ENCODE measurements around the gene DIPK1B. TPM values are rescaled to one million over a fixed set of nuclear protein-coding genes. Genes with fewer than 3 reads are reported as not detected.

DIPK1B gene
- polyA plus RNA-seq, 1 of the 3 experiments (the other 2 are of a cell fraction) = 24.5 TPM

DNA sequence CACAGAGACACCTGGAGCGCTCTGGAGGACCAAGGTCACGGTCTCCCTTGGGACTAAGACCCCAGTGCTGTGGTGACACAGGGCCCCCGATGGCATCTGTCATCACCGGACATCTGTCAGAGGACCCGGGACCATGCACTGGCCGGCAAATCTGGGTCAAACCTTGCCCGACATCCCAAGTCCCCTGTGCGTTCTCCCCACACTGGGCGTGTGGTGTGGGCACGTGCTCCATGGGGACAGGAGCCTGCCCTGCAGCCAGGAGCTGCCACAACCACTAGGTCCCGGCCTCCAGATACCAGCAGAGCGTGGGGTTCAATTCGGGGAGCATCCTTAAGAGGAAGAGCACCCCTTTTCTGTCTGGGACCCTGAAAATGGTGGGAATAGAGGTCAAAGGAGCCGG lies 28.6 kb upstream of the DIPK1B start:
- Histone ChIP-seq H3K9ac (no peak overlapping the region), H3K36me3 (replicated peaks in 1 of 2; ENCODE audit: control insufficient read depth in 1 of 2, insufficient read depth in 2 of 2, low read length in 1 of 2) (no peaks in the 10 kb centered on the region), H3K9me2 (no peaks in the 10 kb centered on the region), H3K4me1 (ENCODE audit: control insufficient read depth in 1 of 2, insufficient read depth in 2 of 2, low read depth in 1 of 2, low read length in 1 of 2) (peaks cover 4 to 32% of the 10 kb centered on the region in 2 experiments; a peak in 2 of 4 replicates), H3K79me2 (ENCODE audit: insufficient read depth) (peaks cover 22% of the 10 kb centered on the region), H3K9me3 (no peaks in the 10 kb centered on the region), H3K4me3 (ENCODE audit: low read depth in 2 of 2, low read length in 1 of 2) (no peak overlapping the region), H3K27ac (ENCODE audit: low read depth in 2 of 2, low read length in 1 of 2) (no peak overlapping the region), H3K27me3 (ENCODE audit: insufficient read depth) (no peaks in the 10 kb centered on the region), H4K20me1 (ENCODE audit: insufficient read depth) (peaks cover 11% of the 10 kb centered on the region; the same call in 1 of the 2 replicates), H3F3A (replicated peaks; ENCODE audit: insufficient read depth) (no peaks in the 10 kb centered on the region), H2AFZ (ENCODE audit: low read depth) (no peak overlapping the region), H3K4me2 (no peak overlapping the region)
- TF ChIP-seq MXI1 (IDR thresholded peaks at IDR 0.05; ENCODE audit: low read depth, low read length) (no peak), PBX3 (IDR thresholded peaks at IDR 0.05) (no peak), TAF1 (IDR thresholded peaks at IDR 0.05; ENCODE audit: borderline replicate concordance, low read depth, low read length) (no peak), RCOR1 (IDR thresholded peaks at IDR 0.05; ENCODE audit: low read length) (no peak), RFX5 (IDR thresholded peaks at IDR 0.05; ENCODE audit: low read length) (no peak), RAD21 (IDR thresholded peaks at IDR 0.05; ENCODE audit: low read length) (no peak), FOXM1 (IDR thresholded peaks at IDR 0.05; ENCODE audit: low read depth) (no peak), EZH2phosphoT487 (IDR thresholded peaks at IDR 0.05; ENCODE audit: borderline replicate concordance, low read depth) (no peak)
- CTCF ChIA-PET = interaction anchor here (0.7 to 8.5 kb wide), 5 partner anchors 11 to 200 kb away, joined by 3 to 90 read pairs (median 3); no protein-coding TSS in a partner anchor
- no peak for DNase-seq
- WGBS (ENCODE audit: low lambda C conversion rate) = 92% methylated on average over 11 of the region's 14 CpGs
- POLR2A ChIA-PET = interaction anchor here (1.0 kb wide), 1 partner anchor 9 kb away, joined by 3 read pairs; no protein-coding TSS in a partner anchor

GRCh38 chr9:136684339-136684738 lies 28.0 kb upstream of the DIPK1B start:
- H4K20me1 ChIP-seq (ENCODE audit: insufficient read depth) = peaks cover 11% of the 10 kb centered on the region; the same call in 1 of the 2 replicates
- no peaks in the 10 kb centered on the region for H3K9me2 ChIP-seq
- no peak overlapping the region for H3K9ac ChIP-seq
- H3K27ac ChIP-seq (ENCODE audit: low read depth in 2 of 2, low read length in 1 of 2) = no peak overlapping the region
- 97% methylated on average over 9 of the region's 15 CpGs for WGBS (ENCODE audit: low lambda C conversion rate)
- peaks cover 4 to 26% of the 10 kb centered on the region in 2 experiments; a peak in 2 of 4 replicates for H3K4me1 ChIP-seq (ENCODE audit: control insufficient read depth in 1 of 2, insufficient read depth in 2 of 2, low read depth in 1 of 2, low read length in 1 of 2)
- H3K79me2 ChIP-seq (ENCODE audit: insufficient read depth) = peaks cover 22% of the 10 kb centered on the region
- no peaks in the 10 kb centered on the region for H3F3A ChIP-seq (replicated peaks; ENCODE audit: insufficient read depth)
- no peak for DNase-seq
- H3K4me3 ChIP-seq (ENCODE audit: low read depth in 2 of 2, low read length in 1 of 2) = no peak overlapping the region
- H3K27me3 ChIP-seq (ENCODE audit: insufficient read depth) = no peaks in the 10 kb centered on the region
- no peaks in the 10 kb centered on the region for H3K36me3 ChIP-seq (replicated peaks in 1 of 2; ENCODE audit: control insufficient read depth in 1 of 2, insufficient read depth in 2 of 2, low read length in 1 of 2)
- H2AFZ ChIP-seq (ENCODE audit: low read depth) = no peak overlapping the region
- no peak overlapping the region for H3K4me2 ChIP-seq
- TF ChIP-seq RCOR1 (IDR thresholded peaks at IDR 0.05; ENCODE audit: low read length) = no peak
- no peak for TF ChIP-seq RFX5 (IDR thresholded peaks at IDR 0.05; ENCODE audit: low read length)
- TF ChIP-seq MEF2A (IDR thresholded peaks at IDR 0.05; ENCODE audit: borderline replicate concordance, low read depth) = no peak
- no peak for TF ChIP-seq RXRA (IDR thresholded peaks at IDR 0.05; ENCODE audit: borderline replicate concordance, low read depth)
- no peak for TF ChIP-seq IRF3 (IDR thresholded peaks at IDR 0.05; ENCODE audit: low read depth, low read length)
- TF ChIP-seq PBX3 (IDR thresholded peaks at IDR 0.05) = no peak
- TF ChIP-seq FOXM1 (IDR thresholded peaks at IDR 0.05; ENCODE audit: low read depth) = no peak
- TF ChIP-seq TCF12 (IDR thresholded peaks at IDR 0.05) = no peak
- H3K9me3 ChIP-seq = no peaks in the 10 kb centered on the region
- ChIA-PET CTCF (interaction anchor here (0.6 to 8.5 kb wide), 6 partner anchors 12 to 244 kb away, joined by 3 to 90 read pairs (median 4); no protein-coding TSS in a partner anchor), POLR2A (interaction anchor here (1.0 kb wide), 1 partner anchor 10 kb away, joined by 3 read pairs; no protein-coding TSS in a partner anchor)

Data from SK-N-SH (cell line).